Peyer's patch (tissue), 4 donors: ENCODE results near the gene ATP8A1. TPM values are rescaled to one million over a fixed set of nuclear protein-coding genes. Genes with fewer than 3 reads are reported as not detected.

Experiments
- DNase-seq, 3 donors: peaks; one replicate each; pipeline ENCODE4 v3.0.0-alpha.2; 2017 to 2019
- H3K27ac ChIP-seq, 4 donors: fragments of 200-600 bp; sonication (generic); one replicate each; pipeline ENCODE4 v1.5.1; 2016 to 2019
- H3K27me3 ChIP-seq, 2 donors: fragments of 200-600 bp; sonication (generic); one replicate each; pipeline ENCODE4 v1.5.1; 2019
- H3K36me3 ChIP-seq, 3 donors: fragments of 200-600 bp; sonication (generic); one replicate each; pipeline ENCODE4 v1.5.1; 2016 to 2019
- H3K4me1 ChIP-seq, 4 donors: fragments of 200-600 bp; sonication (generic); one replicate each; pipeline ENCODE4 v1.5.1; 2016 to 2019
- H3K4me3 ChIP-seq, 4 donors: fragments of 200-600 bp; sonication (generic); 1 replicate in 3 of 4; 2 replicates in 1 of 4; pipeline ENCODE4 v1.5.1; 2016 to 2019; ENCODE audit warnings: mild to moderate bottlenecking in 1 of 4
- H3K9me3 ChIP-seq, 4 donors: fragments of 200-600 bp; sonication (generic); one replicate each; pipeline ENCODE4 v1.5.1; 2016 to 2019; ENCODE audit warnings: mild to moderate bottlenecking in 1 of 4
- CTCF ChIP-seq, 6 experiments: fragments of 450-650 bp in 4 of 6; fragments of 200-600 bp in 2 of 6; sonication (generic) in 1 of 6; IDR thresholded peaks; one replicate each; pipeline ENCODE4 v1.5.1; 2017 to 2019; ENCODE audit warnings: antibody characterized with exemption in 6 of 6, mild to moderate bottlenecking in 3 of 6, moderate library complexity in 1 of 6
- POLR2A ChIP-seq, 2 donors: fragments of 450-650 bp; IDR thresholded peaks; one replicate each; pipeline ENCODE4 v1.5.1; 2017; ENCODE audit warnings: antibody characterized with exemption in 2 of 2, mild to moderate bottlenecking in 2 of 2, moderate library complexity in 2 of 2
- total RNA-seq, 4 donors: library from RNA; depleted of rRNA; stranded (reverse); fragments of >200 nt; gene quantifications; one replicate each; pipeline ENCODE4 v1.1.0, GENCODE V29; 2016

Gene ATP8A1
- total RNA-seq, 4 donors from 2014 or later: 71.0 to 172 (median 158) TPM

- peaks cover 0 to 6% (median 0%) of the 10 kb centered on the region in 3 donors for H3K36me3 ChIP-seq
- H3K27me3 ChIP-seq: no peaks in the 10 kb centered on the region
- H3K9me3 ChIP-seq: no peaks in the 10 kb centered on the region
- H3K27ac ChIP-seq: no peak overlapping the region
- TF ChIP-seq CTCF (IDR thresholded peaks at IDR 0.05) (no peak), POLR2A (IDR thresholded peaks at IDR 0.05) (no peak)
- H3K4me1 ChIP-seq: no peaks in the 10 kb centered on the region
- no peak overlapping the region for H3K4me3 ChIP-seq
- no peak for DNase-seq
These were observed 219.9 kb downstream of the ATP8A1 start for GRCh38 chr4:42436928-42437565.

DNA sequence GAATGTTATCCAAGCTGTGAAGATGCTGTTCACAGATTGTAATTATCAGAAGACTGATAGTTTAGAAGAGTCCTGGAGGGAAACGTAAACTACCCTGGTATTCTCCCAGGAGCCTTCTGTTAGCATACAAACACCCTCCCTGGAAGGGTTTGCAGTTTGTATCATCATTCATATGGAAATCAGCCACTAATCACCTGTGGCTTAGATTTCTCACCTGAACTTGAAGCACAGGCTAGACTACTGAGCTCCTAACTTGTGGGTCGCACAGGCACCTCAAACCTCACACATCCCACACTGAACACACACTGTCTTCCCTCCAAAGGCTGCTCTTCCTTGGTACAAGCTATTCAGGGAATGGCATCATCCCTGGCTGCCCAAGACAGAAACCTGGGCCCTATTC lies 228.9 kb downstream of the ATP8A1 start:
- Histone ChIP-seq H3K27ac (no peak overlapping the region), H3K4me3 (no peak overlapping the region), H3K27me3 (no peaks in the 10 kb centered on the region), H3K36me3 (peaks cover 0 to 4% (median 0%) of the 10 kb centered on the region in 3 donors), H3K4me1 (no peaks in the 10 kb centered on the region), H3K9me3 (no peaks in the 10 kb centered on the region)
- TF ChIP-seq CTCF (IDR thresholded peaks at IDR 0.05) (no peak), POLR2A (IDR thresholded peaks at IDR 0.05) (no peak)
- DNase-seq: no peak

DNA sequence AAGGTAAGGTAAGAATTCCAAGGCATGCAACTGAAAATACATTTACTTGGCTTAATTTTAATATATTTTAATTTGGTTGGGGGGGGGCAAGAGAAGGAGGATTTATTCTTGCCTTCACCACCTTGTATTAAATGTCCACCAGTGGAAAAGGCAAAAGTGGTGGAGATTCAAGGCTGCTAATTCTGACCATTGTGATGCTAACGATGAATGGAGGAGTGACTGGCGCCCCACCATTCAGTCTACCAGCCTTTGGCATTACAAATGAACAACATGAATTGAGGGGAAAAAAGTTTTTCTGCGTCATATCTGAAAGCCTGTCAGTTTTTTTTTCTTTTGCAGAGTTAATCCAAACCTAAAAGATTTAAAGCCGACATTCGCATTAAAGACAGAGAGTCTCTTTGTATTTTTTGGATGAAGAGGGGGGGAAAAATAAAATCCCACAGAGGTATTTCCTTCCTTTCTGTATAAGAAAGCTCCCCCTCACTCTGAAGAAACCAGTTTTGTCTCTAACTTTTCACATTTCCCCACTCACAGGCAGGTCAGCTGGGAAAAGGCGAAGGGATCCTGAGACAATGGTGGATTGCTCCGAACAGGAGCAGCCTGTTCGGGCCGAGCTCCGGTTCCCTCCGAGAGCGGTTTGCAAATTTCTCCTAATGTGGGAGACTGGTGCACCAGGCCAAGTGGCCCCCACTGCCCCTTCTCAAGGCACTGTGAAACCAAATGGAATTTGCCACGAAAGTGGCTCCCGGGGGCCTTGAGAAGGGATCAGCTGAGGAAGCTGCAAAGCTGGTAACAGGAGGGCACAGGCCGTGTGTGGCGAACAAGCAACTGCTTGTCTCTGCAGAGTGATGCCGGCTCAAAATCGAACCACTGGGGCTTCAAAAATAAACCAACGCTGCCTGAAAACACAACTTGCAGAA lies 231.5 kb downstream of the ATP8A1 start:
- Histone ChIP-seq H3K4me3 (no peak overlapping the region), H3K9me3 (no peaks in the 10 kb centered on the region), H3K27ac (no peak overlapping the region), H3K27me3 (no peaks in the 10 kb centered on the region), H3K4me1 (no peaks in the 10 kb centered on the region), H3K36me3 (peaks cover 0 to 27% (median 0%) of the 10 kb centered on the region in 3 donors)
- TF ChIP-seq CTCF (IDR thresholded peaks at IDR 0.05): no peak
- DNase-seq: no peak

DNA sequence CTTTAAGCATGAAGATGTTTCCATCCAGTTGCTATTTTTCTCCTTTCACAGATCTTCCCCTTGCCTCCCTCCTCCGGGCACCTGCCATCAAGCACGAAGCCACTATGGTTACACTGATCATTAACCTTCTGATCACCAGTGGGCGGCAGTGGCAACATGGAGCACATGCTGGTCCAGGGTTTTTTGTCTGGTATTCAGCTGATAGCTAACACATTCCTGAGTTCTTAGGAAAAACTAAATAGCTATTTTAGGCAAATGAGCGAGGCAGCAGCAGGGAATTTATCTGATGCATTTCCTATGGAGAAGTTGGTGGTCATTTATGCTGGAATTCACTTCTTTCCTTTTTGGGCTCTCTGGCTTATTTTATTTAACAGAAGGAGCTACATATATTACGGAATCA lies 236.8 kb downstream of the ATP8A1 start:
- TF ChIP-seq CTCF (IDR thresholded peaks at IDR 0.05) (no peak), POLR2A (IDR thresholded peaks at IDR 0.05) (no peak)
- DNase-seq: no peak

DNA sequence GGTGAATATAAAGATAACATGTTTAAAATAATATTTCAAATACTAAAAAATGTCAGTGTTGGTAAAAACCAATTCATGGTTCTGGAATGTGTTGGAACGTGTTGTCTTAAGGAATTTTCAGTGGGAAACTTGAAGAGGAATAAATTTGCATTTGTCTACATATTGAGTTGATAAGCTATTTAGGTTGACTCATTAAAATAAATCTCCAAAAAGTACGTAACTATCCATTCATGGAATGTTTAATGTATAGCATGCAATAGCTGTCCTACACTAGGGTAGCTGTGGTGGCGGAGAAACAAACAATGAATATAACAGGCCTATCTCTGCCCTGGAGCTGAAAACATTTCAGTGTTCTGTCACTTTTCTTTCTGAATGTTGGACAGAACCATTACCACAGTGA lies 239.4 kb downstream of the ATP8A1 start:
- no peaks in the 10 kb centered on the region for H3K27me3 ChIP-seq
- H3K27ac ChIP-seq: no peak overlapping the region
- no peak for TF ChIP-seq POLR2A (IDR thresholded peaks at IDR 0.05)
- no peak for TF ChIP-seq CTCF (IDR thresholded peaks at IDR 0.05)
- H3K36me3 ChIP-seq: peaks cover 0 to 33% (median 0%) of the 10 kb centered on the region in 3 donors
- no peak overlapping the region for H3K4me3 ChIP-seq
- H3K4me1 ChIP-seq: no peaks in the 10 kb centered on the region
- no peak for DNase-seq
- H3K9me3 ChIP-seq: no peaks in the 10 kb centered on the region

More for the DNA sequence above, 236.8 kb downstream of the ATP8A1 start:
- Histone ChIP-seq H3K27ac (no peak overlapping the region), H3K4me3 (no peak overlapping the region), H3K27me3 (no peaks in the 10 kb centered on the region), H3K9me3 (no peaks in the 10 kb centered on the region), H3K4me1 (no peaks in the 10 kb centered on the region), H3K36me3 (peaks cover 0 to 36% (median 0%) of the 10 kb centered on the region in 3 donors)
